TTC549 (cell line): ENCODE results near the gene PDZD7.
"Not testable (repeated sequence)": the region's sequence is repeated elsewhere in the genome, so short reads cannot be mapped to it uniquely, and the experiment has no call there.

Source experiments
- FAIRE-seq: peaks from 2 replicates; lab custom pipeline; 2012; peaks lifted over from hg19 to GRCh38; lab: Jason Lieb, UNC

The PDZD7 gene

DNA sequence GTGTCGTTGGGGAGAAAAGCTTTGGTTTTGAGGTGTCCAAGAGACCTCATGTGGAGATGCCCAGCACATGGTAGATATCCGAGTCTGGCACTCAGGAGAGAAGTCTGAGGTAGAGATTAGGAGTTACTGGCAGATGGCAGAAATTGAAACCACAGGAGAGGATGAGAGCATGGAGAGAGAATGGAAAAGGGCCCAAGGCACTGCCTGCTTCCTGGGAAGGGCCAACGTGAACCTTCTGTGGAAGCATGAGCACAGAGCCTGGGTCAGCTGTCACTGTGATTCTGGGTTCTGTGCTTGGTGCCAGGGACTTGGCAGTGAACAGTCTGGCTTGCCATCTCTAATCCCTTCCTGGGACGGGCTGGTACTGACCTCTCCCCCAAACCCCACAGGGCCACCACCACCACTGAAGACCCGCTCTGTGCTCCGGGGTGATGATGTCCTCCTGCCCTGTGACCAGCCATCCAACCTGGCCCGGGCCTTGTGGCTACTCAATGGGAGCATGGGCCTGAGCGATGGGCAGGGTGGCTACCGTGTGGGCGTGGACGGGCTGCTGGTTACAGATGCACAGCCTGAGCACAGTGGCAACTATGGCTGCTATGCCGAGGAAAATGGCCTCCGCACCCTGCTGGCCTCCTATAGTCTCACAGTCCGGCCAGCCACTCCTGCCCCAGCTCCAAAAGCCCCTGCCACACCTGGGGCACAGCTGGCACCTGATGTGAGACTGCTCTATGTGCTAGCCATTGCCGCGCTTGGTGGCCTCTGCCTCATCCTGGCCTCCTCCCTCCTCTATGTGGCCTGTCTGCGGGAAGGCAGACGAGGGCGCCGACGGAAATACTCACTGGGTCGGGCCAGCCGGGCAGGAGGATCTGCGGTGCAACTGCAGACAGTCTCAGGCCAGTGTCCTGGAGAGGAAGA lies 47.8 kb downstream of the PDZD7 start:
- FAIRE-seq, result no peak

DNA sequence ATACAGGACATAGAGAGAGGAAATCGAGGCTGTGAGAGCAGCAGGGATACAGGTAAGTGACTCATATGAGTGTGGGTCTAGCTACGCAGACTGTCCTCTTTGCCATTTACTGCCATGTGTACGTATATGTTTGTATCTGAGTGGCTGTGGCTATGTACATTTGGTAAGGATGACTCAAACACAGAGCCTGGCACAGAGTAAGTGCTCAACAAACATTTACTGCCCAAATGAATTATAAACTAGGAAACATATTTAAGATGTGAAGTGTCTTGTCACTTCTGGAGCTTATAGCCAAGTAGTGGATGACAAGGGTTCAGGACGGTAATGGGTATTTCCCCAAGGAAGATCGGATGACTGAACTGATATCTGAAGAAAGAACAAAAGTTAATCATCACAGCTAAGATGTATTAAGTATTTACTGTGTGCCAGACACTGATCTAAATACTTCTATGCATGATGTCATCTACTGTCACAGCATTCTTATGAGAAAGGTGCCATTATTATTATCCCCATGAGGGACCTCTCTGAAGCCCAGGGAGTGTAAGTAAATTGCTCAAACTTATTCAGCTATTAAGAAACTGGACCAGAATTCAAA lies 49.7 kb downstream of the PDZD7 start:
- no peak for FAIRE-seq

DNA sequence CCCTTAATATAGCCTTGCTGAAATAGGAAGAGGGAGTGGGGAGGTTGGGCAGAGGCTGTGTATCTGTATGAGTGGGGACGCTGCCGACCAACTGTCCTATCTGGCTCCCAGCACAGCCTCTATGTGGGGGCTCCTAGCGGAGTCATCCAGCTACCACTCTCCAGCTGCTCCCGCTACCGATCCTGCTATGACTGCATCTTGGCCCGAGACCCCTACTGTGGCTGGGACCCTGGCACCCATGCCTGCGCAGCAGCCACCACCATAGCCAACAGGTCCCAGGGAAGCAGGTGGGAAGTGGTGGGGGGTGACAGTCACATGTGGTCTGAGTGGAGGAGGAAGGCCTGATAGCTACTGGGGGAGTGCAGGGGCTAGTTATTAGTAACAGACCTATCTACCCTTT lies 50.2 kb downstream of the PDZD7 start:
- no peak for FAIRE-seq

DNA sequence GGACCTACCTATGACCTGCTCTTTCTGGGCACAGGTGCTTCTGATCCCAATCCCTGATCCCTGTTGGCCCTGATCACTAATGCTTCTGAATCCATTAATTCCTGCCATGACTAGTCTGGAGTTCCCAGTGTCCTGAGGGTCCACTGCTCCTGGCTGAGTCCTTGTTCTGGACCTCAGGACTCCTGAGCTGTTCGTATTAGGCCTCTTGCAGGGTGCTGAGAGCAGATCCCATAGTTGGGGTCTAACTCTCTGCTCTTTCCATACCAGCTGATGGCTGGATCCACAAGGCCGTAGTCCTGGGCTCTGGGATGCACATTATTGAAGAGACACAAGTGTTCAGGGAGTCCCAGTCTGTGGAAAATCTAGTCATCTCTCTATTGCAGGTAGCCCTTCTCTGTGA lies 50.6 kb downstream of the PDZD7 start:
- FAIRE-seq, result no peak

DNA sequence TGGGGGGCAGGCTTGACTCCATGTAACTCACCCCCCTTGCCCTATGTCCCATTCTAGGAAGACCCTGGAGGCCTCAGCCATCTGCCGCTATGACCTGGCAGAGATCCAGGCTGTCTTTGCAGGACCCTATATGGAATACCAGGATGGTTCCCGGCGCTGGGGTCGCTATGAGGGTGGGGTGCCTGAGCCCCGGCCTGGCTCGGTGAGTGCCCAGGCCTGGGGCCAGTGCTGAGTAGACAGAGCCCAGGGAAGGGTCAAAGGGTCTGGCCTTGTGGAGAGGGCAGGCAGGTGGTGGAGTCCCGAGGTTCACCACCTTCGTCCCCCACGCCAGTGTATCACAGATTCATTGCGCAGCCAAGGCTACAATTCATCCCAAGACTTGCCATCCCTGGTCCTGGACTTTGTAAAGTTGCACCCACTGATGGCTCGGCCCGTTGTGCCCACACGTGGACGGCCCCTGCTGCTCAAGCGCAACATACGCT lies 51.1 kb downstream of the PDZD7 start:
- no peak for FAIRE-seq

DNA sequence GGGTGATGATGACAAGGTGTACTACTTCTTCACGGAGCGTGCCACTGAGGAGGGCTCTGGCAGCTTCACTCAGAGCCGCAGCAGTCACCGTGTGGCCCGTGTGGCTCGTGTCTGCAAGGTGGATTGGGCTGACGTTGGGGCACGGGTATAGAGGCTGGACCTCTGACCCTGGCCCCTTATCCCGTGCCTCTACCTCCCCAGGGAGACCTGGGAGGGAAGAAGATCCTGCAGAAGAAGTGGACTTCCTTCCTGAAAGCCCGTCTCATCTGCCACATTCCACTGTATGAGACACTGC lies 52.1 kb downstream of the PDZD7 start:
- FAIRE-seq, result no peak

DNA sequence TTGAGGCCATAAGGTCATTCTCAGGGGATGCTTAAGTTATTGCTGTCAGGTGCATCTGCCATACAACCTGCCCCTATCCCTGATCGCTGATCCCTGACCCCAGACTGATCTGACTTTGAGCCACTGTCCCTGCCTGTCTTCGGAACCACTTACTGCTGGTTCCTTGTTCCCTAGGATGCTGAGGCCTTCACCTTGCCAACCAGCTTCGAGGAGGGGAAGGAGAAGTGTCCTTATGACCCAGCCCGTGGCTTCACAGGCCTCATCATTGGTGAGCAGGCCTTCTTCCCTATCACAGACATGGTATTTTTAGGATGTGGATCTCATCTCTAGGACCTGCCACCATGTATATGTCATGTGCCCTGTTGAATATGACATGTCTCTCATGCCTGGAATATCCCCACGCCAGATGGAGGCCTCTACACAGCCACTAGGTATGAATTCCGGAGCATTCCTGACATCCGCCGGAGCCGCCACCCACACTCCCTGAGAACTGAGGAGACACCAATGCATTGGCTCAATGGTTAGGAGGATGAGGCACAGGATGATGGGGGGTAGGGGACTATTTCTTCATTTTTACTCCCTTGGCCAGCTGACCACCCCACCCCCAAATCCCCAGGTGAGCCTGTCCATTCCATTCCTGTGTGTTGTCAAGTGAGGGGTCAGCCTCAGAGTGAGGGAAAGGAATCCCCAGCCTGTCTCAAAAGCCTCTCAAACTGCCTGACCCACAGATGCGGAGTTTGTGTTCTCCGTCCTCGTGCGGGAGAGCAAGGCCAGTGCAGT lies 52.6 kb downstream of the PDZD7 start:
- no peak for FAIRE-seq

DNA sequence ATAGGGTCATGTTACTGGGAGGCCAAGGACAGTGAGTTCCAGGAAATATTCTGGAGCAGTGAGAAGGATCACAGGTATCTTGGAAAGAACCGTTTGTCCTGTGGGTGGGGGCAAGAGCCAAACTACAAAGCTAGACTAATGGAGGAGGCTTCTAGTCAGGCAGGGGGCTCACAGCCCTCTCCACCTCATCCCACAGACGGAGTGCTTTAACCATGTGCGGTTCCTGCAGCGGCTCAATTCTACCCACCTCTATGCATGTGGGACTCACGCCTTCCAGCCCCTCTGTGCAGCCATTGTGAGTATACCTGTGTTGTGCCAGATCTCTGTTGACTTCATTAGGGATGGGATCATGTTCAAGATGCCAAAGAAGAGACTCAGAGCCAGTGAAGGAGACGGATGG lies 53.5 kb downstream of the PDZD7 start:
- no peak for FAIRE-seq

DNA sequence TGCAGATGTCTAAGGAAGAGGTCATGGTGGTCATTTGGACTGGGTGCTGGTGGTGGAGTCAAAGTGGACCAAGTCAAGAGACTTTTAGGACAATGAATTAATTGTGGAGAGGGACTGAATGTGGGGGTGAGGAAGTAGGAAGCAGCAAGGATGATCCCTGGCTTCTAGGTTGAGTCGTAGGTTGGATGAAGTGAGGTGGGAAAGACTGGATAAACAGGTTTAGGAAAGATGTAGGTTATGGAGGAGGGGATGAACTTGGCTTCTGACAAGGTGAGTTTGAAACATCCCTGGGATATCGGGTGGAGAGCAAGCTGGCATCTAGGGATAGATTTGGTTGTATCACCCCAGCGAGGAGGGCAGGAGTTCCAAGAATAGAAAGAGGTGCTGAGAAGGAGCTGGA lies 54.0 kb downstream of the PDZD7 start:
- FAIRE-seq, result no peak

DNA sequence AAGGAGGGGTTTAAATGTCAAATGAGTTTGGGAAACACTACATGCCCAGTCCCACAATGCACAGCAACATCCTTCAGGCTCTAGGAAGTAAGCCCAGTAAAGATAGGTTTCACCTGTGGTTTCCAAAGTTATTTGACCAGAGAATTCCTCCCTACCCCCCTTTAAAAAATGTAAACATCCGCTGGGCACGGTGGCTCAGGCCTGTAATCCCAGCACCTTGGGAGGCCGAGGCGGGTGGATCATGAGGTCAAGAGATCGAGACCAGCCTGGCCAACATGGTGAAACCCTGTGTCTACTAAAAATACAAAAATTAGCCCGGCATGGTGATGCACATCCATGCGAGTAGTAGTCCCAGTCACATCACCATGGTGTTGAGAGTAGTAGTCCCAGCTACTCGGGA lies 55.5 kb downstream of the PDZD7 start:
- not testable (repeated sequence) for FAIRE-seq

DNA sequence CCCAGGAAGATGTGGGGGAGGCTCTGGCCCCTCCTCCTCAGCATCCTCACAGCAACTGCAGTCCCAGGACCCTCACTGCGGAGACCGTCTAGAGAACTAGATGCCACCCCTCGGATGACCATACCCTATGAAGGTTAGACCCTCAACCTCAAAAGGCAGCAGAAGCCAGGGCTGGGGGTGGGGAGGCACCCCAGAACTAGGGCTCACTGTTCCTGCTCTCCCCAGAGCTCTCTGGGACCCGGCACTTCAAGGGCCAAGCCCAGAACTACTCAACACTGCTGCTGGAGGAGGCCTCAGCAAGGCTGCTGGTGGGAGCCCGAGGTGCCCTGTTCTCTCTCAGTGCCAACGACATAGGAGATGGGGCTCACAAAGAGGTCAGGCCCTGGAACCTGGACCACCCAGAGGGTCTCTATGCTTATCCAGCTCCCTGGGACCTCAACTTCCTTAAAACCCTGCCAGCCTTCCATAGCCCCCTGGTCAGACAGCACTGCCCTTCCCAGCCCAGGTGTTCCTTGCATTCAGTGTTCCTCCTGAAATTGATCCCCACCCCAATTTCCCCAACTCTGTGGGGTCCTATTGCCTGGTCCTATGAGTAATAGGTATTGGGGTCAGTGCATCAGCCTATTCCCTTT lies 57.9 kb downstream of the PDZD7 start:
- no peak for FAIRE-seq

DNA sequence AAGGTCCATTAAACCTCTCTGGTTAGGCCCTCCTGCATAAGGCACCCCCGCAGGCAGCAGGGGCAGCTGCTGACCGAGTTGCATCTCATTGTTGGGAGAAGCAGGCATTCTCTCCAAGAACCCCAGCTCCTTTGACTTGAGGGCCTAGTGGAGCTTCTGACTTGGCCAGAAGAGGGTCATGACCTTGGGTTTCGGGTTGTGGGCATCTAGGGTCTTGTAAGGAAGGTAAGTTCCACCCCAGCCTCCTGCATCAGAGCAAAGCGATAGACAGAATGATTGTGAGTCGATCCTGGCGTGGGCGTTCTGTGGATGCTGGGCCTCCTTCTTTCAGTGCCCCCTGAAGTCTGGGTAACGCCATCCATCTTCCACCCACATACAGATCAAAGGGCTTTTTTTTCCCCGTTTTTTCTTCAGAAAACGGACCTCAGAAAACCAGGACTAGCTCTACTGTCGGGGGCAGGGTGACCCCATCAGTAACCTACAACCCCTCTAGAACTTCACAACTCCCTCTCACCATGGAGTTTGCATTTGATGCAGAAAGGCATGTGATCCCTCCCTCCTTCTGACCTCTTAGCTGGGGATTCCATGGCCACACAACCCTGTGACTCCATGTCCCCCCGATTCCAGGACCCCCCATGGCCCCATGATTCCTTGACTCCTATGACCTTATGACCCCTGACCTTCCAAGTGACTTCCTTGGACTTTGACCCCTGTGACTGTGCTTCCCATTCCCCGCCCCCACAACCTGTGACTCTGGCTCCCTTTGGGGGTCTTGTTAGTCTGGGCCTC lies 58.6 kb downstream of the PDZD7 start:
- no peak for FAIRE-seq

DNA sequence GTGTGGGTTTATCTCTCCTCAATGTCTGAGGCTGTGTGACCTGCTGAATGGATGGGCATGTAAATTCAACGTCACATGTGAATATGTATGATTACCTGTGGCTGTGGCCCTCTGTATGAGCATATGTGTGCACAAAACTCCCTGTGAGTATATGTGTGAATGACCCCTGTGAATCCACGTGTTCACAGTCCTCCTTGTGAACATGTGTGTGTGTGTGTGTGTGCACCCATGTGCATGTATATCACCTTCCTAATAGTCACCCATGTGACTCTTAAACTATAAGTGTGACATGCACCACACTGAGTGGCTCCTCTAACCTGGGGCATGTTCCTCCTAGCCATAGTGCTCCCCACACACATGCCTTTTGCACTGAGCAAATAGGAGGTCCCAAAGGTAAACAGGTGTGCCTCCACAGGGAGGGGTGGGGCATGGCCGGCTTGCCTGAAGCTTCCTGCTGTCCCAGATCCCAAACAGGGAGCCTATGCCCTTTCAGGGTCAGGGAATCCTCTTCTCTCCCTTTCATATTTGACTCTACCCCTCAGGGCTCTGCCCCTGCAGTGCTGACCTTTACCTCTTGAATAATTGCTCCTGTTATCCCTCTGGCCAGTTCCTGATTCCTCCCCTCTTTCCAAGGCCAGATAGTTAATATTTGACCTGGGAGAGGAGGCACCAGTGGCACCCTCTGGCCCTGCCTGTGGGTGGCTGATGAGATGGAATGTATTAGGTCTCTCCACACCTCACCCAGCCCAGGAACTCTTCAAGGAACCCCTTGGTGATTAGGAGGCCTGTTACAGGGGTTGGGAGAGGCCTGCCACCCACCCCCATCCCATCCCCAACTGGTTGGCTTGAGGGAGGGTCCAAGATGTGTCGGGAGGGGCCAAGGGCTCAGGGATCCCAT lies 59.8 kb downstream of the PDZD7 start:
- no peak for FAIRE-seq

DNA sequence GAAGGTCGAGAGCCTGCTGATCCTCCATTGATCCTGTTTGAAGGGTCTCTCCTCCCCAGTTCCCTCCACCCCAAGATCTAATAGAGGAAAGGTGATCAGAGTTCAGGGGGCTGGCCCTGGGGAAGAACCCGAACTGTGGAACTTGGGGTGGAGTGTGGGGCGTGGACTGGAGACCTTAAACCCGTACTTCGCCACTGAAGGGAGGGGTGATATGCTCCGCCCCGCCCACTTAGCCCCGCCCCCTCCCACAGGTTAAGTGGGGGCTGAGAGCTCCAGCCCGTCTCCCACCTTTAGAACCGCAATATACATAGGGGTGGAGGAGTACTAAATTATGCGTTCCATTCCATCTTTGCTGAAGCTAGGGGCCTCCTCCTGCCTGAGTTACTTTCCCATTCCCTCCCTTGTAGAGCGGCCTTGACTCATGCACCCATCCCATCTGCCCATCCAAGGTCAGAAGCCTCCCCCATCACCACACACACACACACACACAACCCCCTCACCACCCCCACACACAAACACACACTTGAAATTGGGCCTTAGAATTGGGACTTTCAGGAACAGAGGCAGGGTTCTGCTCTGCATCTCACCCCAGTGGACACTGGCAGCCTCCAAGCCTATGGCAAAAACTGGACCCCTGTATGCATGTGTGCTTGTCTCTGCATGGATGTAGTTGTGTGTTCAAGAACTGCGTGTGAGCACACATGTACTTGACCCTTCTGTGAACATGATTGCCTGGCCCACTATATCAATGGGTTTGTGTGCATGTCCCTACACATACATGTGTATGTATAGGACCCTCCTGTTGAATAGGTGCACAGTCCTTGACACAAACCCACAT lies 60.6 kb downstream of the PDZD7 start:
- no peak for FAIRE-seq

DNA sequence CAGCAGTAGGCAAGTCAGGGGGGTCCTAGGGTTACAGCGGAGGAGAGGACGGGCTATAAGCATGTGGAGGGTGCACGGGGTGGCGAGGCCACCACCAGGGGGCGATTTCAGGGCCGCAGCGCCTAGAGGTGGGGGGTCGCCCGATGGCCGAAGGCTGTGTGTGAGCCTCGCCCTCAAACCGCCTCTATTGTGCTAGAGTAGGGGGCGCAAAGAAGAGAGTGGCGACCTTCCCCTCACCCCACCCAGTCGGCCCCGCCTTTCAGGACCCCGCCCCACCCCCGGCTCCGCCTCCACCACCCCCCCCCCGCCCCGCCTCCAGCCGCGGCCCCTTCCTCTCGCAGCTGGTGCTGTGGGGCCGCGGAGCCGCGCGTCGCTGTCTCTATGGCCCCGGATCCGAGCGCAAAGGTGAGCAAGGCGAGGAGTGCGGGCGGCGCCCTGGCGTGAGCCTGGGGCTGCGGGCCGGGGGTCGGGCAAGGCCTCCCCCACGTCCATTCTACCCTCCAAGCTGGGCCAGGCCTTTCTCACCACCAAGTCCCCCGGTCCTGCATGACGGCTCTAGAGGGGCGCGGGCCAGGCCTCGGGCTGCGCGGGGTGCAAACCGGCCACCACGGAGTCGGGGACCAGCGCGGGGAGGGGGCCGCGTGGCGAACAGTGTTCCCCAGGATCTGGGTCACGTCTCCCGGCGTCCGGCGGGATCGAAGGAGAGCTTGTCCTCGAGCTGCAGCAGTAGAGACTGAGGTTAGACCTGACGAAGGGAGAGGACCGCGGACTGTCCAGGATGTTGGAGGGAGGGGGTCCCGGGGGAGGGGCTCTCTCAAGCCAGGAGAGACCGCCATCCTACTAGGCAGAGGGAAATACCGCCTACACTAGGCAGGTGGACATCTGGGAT lies 61.5 kb downstream of the PDZD7 start, which contains the start of gene SEMA4G:
TSS of gene SEMA4G (plus strand) at position 318 of the 889 bp plus-strand sequence. CDS start 3,409 bp downstream, outside the sequence.
- FAIRE-seq, result no peak

DNA sequence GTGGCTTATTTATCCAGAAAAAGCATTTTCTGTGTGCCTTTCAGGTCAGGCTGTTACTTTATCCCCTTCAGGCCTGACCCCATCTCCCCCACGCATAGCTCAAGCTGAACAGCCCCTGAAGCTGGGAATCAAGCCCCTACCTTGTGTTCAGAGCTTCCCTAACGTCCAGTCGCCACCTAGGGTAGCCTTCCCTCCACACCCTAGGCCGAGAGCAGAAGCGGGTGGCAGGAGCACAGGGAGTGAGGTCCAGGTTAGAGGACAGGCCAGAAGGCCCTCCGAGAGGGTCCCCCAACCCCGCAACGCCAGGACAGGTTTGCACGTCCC lies 62.1 kb downstream of the PDZD7 start:
- FAIRE-seq, result no peak

DNA sequence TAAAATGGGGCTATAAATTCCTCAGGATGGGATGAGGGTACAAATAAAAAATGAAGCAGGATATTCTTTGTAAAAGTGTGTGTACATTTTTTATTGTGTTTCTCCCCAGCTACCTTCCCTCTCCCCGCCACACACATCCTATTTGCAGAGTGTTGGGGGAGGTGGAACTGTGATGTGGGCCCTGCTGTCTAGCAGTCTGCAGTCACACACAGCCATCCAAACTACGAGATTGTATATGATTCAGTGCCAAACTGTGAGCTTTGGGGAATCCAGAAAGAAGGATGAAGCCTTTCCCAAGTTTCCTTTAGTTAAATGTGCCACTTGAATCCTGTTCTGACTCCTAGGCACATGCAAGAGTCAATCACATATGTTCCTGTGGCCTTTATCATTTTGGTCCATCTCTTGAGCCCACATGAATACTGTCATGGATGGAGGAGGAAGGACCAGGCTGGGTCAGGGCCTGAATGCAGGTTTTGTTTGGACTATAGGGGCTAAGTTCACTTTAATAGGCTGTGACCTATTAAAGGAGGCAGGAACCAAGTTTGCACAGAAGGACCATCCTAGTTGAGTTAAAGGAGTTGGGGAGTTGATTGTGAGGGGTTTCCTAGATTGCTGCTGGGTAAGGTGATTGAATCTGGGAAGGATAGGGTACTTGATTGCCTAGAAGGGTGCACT lies 62.7 kb downstream of the PDZD7 start:
- no peak for FAIRE-seq

DNA sequence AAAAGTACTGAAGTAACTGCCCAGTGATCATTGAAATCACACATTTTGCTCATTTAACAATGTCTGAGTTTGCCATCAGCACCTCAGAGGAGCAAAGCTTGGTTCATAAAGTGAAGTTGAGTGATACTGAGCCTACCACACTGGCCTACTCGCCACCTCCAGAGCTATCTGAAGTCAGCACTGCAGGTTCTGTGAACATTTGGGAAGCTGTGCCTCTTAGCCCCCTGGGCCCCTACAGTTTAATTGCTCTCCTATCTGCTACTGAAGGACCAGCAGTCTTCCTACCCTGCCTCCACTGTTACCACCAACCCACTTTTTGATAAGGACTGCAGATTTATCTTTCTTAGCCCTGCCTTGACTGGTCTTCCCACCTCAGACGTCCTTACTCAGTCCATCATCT lies 63.6 kb downstream of the PDZD7 start:
- FAIRE-seq, result no peak
